Measurements from ENCODE around the gene SH3BP4. TPM values are rescaled to one million over a fixed set of nuclear protein-coding genes. Genes with fewer than 3 reads are reported as not detected.

SH3BP4 gene
- total and polyA plus RNA-seq, 2 of the 13 experiments (the other 11 are each of a cell fraction or from before 2014, with no cell fraction given), result 34.6 to 99.1 TPM

DNA sequence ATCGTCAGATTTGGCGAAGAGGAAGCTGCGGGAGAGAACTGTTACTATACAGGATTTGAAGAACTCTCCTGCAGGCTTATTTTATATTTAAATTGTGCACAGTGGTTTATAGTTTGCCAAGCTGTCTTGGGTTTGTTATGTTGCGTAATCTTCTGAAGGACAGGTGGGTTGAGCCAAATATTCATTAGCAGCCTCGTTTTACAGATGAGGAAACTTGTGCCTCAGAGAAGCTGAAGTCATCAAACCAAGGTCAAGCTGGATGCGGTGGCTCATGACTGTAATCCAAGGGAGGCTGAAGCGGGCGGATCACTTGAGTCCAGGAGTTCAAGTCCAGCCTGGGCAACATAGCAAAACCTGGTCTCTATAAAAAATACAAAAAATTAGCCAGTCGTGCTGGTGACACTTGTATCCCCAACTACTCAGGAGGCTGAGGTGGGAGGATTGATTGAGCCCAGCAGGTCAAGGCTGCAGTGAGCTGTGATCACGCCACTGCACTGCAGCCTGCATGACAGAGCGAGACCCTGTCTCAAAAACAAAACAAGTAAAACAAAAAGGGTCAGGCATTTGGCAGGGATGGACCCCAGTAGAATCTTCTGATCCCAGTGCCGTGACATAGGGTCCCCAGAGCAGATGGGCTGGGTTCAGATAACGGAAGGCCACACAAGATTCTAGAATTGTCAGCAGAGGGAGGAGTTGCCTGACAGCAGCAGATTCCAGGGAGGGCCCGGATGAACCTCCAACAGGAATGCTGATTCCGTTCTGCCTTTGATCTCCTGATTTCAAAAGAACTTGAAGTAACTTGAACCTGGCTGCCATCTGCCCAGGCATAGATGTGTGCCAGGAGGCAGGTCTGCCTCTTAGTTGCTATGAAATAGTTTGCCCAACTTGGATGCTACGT is 50.6 kb downstream of the SH3BP4 start (continued):
- TF ChIP-seq SP5 (CRISPR knock-in tag; IDR thresholded peaks at IDR 0.05; ENCODE audit: borderline replicate concordance, low read depth) (peak; percentile 53; the same call in 1 of the 2 replicates), ESRRA (CRISPR knock-in tag; IDR thresholded peaks at IDR 0.05; ENCODE audit: low read depth) (no peak), ZNF616 (CRISPR knock-in tag; IDR thresholded peaks at IDR 0.05; ENCODE audit: low read depth) (no peak), ZNF234 (CRISPR knock-in tag; conservative IDR thresholded peaks at IDR 0.05) (no peak), ZNF501 (CRISPR knock-in tag; IDR thresholded peaks at IDR 0.05) (peak; percentile 27; the same call in 1 of the 2 replicates), TBX3 (IDR thresholded peaks at IDR 0.05; ENCODE audit: borderline replicate concordance) (no peak), SALL2 (CRISPR knock-in tag; IDR thresholded peaks at IDR 0.05) (0 out of 2 replicates have a peak, but pooled peaks have one; percentile 56), ISX (CRISPR knock-in tag; conservative IDR thresholded peaks at IDR 0.05) (no peak), RNF2 (conservative IDR thresholded peaks at IDR 0.05; ENCODE audit: low read depth) (no peak), SRY (CRISPR knock-in tag; IDR thresholded peaks at IDR 0.05) (no peak), MLLT10 (CRISPR knock-in tag; IDR thresholded peaks at IDR 0.05) (no peak), POLR2AphosphoS2 (IDR thresholded peaks at IDR 0.05; ENCODE audit: low read depth, low read length) (no peak)
- TF ChIP-seq, protein P1, sequence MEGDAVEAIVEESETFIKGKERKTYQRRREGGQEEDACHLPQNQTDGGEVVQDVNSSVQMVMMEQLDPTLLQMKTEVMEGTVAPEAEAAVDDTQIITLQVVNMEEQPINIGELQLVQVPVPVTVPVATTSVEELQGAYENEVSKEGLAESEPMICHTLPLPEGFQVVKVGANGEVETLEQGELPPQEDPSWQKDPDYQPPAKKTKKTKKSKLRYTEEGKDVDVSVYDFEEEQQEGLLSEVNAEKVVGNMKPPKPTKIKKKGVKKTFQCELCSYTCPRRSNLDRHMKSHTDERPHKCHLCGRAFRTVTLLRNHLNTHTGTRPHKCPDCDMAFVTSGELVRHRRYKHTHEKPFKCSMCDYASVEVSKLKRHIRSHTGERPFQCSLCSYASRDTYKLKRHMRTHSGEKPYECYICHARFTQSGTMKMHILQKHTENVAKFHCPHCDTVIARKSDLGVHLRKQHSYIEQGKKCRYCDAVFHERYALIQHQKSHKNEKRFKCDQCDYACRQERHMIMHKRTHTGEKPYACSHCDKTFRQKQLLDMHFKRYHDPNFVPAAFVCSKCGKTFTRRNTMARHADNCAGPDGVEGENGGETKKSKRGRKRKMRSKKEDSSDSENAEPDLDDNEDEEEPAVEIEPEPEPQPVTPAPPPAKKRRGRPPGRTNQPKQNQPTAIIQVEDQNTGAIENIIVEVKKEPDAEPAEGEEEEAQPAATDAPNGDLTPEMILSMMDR (CRISPR knock-in tag; IDR thresholded peaks at IDR 0.05), result 0 out of 2 replicates have a peak, but pooled peaks have one; percentile 12
- TF ChIP-seq, protein P2, sequence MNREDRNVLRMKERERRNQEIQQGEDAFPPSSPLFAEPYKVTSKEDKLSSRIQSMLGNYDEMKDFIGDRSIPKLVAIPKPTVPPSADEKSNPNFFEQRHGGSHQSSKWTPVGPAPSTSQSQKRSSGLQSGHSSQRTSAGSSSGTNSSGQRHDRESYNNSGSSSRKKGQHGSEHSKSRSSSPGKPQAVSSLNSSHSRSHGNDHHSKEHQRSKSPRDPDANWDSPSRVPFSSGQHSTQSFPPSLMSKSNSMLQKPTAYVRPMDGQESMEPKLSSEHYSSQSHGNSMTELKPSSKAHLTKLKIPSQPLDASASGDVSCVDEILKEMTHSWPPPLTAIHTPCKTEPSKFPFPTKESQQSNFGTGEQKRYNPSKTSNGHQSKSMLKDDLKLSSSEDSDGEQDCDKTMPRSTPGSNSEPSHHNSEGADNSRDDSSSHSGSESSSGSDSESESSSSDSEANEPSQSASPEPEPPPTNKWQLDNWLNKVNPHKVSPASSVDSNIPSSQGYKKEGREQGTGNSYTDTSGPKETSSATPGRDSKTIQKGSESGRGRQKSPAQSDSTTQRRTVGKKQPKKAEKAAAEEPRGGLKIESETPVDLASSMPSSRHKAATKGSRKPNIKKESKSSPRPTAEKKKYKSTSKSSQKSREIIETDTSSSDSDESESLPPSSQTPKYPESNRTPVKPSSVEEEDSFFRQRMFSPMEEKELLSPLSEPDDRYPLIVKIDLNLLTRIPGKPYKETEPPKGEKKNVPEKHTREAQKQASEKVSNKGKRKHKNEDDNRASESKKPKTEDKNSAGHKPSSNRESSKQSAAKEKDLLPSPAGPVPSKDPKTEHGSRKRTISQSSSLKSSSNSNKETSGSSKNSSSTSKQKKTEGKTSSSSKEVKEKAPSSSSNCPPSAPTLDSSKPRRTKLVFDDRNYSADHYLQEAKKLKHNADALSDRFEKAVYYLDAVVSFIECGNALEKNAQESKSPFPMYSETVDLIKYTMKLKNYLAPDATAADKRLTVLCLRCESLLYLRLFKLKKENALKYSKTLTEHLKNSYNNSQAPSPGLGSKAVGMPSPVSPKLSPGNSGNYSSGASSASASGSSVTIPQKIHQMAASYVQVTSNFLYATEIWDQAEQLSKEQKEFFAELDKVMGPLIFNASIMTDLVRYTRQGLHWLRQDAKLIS (CRISPR knock-in tag; IDR thresholded peaks at IDR 0.05), result no peak
- TF ChIP-seq, protein P3, sequence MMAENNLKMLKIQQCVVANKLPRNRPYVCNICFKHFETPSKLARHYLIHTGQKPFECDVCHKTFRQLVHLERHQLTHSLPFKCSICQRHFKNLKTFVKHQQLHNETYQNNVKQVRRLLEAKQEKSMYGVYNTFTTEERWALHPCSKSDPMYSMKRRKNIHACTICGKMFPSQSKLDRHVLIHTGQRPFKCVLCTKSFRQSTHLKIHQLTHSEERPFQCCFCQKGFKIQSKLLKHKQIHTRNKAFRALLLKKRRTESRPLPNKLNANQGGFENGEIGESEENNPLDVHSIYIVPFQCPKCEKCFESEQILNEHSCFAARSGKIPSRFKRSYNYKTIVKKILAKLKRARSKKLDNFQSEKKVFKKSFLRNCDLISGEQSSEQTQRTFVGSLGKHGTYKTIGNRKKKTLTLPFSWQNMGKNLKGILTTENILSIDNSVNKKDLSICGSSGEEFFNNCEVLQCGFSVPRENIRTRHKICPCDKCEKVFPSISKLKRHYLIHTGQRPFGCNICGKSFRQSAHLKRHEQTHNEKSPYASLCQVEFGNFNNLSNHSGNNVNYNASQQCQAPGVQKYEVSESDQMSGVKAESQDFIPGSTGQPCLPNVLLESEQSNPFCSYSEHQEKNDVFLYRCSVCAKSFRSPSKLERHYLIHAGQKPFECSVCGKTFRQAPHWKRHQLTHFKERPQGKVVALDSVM (CRISPR knock-in tag; IDR thresholded peaks at IDR 0.05), result peak; percentile 52; the same call in 1 of the 2 replicates
- TF ChIP-seq, protein P4, sequence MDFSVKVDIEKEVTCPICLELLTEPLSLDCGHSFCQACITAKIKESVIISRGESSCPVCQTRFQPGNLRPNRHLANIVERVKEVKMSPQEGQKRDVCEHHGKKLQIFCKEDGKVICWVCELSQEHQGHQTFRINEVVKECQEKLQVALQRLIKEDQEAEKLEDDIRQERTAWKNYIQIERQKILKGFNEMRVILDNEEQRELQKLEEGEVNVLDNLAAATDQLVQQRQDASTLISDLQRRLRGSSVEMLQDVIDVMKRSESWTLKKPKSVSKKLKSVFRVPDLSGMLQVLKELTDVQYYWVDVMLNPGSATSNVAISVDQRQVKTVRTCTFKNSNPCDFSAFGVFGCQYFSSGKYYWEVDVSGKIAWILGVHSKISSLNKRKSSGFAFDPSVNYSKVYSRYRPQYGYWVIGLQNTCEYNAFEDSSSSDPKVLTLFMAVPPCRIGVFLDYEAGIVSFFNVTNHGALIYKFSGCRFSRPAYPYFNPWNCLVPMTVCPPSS (IDR thresholded peaks at IDR 0.05), result no peak
- TF ChIP-seq, protein P5, sequence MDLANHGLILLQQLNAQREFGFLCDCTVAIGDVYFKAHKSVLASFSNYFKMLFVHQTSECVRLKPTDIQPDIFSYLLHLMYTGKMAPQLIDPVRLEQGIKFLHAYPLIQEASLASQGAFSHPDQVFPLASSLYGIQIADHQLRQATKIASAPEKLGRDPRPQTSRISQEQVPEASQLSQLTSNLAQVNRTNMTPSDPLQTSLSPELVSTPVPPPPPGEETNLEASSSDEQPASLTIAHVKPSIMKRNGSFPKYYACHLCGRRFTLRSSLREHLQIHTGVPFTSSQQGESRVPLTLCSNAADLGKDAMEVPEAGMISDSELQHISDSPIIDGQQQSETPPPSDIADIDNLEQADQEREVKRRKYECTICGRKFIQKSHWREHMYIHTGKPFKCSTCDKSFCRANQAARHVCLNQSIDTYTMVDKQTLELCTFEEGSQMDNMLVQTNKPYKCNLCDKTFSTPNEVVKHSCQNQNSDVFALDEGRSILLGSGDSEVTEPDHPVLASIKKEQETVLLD (CRISPR knock-in tag; IDR thresholded peaks at IDR 0.05; ENCODE audit: low read depth), result no peak

Measured in HepG2 (cell line).